CD4-positive, alpha-beta T cell treated with Interleukin-2 at 100 ng/mL for 4 hours (primary cell): ENCODE results near the gene SPOCK3.
"Not testable (repeated sequence)": the region's sequence is repeated elsewhere in the genome, so short reads cannot be mapped to it uniquely, and the experiment has no call there.

Experiments
- DNase-seq: peaks from one replicate; pipeline ENCODE4 v3.0.0-alpha.2; 2020; ENCODE audit warnings: low spot score

The SPOCK3 gene

GRCh38 chr4:166957451-166957850, 276.8 kb downstream of the SPOCK3 start:
- no peak for DNase-seq

DNA sequence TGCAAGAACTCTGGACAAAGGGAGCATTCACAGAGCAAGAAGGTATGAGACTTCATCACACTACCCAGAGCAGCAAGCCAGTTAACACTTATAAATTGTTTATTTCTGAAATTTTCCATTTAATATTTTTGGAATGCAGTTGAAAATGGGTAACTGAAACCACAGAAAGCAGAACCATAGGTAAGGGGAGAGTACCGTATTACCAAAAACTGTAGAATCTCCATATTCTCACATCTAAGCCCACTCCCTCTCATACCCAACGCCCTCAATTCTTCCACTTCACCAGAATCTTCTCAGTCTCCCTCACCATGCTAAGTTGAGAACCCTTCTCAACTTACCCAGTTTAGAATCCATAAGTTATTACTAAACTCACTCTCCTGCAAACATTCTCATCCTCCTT, 277.8 kb downstream of the SPOCK3 start:
- no peak for DNase-seq

DNA sequence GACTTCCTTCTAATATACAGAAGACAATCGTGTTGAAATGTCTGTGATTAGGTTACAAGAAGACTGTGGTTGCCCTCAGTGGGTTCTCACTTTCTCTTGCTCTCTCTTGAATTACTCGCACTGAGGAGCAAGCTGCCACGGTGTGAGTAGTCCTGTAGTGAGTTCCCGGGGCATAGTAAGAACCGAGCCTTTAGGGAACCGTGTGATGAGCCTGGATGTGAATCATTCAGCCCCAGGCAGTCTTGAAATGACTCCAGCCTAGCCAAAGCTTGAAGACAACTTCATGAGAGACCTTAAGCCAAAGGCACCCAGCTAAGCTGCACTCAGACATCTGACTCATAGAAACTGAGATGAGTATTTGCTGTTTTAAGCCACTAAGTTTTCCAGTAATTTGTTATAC, 292.7 kb downstream of the SPOCK3 start:
- DNase-seq, result no peak

DNA sequence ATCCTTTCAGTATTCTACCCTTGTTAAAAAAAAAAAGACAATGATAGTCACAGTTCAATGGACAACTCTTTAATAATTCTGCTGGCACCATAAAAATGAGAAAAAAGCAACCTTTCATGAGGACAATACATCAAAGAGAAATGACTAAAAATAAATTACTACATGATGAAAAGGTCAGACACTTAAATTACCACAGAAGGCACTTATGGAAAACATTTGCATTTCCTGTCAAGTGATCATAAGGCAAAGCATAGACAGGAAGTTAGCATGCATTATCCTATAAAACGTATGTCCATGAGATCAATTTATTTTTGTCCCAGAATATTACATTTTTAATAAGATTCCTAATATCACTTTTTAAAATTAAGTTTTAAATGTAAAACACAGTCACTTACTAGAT, 303.8 kb downstream of the SPOCK3 start:
- no peak for DNase-seq

DNA sequence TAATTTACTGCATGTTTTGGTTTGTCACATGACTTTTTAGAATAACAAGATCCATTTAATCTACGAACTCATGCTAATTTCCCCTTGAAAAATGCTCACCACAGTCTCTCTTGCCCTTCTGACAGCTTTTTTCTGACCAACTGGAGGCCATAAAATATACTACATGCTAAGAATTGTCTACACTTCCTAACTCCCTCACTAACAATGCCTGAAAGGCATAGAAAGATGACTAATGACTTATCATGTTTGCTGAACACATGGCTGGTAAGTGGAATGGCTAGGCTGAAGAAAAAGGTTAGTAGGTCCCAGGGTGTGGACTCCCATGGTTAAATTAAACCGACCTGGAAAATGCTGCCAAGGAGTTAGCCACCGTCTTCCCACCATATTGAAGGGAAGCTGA, 309.9 kb downstream of the SPOCK3 start:
- no peak for DNase-seq

DNA sequence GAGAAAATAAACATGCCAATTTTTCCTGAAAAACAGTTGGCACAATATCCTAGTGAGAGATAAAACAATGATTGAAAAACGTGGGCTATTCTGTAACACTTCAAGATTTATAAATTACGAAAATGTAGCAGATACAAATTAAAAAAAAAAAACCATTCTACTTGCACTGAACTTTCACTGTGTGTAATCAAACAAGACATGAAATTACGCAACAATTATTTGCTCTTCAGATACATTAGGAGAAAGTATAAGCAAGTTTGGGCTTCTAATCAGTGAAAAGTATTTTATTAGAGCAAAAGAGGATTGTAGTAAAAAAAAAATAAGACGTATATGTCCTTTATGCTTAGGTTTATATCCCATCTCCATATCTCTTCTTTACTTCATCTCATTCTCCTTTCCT, 320.4 kb downstream of the SPOCK3 start:
- DNase-seq, result no peak

DNA sequence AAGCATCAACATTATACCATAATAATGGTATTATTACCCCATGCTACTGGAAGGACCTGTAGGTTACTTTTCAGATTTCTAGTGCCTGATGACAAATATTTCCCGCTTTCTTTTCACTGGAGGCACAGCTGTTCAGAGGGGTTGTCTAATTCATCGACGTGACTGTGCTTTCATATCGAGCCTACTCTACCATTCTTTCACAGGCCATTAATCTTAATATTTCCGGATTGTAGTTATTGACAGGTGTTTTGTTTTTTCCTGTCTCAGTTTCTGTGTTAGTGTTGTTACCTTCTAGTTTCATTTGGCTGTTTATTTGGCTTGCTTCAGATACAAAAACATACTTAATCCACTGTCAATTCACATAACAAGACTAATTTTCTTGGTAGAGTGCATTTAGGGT, 330.9 kb downstream of the SPOCK3 start:
- DNase-seq, result no peak

DNA sequence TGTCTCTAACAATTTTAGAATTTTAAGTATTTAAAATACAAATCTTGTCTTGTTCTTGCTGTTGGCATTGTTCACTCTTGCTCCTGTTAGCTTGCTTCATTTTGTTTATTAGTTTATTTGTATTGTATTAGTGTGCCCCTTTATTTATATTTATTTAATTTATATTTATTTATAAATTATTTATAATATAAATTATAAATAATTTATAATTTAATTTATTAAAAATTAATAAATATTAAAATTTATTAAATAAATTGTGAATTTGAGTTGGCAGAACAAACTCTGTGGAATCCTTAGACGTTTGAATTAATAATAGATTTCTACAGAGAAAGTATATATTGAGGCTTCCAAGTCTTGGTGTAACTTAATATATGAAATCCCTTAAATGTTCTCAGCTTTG, 331.4 kb downstream of the SPOCK3 start:
- DNase-seq, result no peak

DNA sequence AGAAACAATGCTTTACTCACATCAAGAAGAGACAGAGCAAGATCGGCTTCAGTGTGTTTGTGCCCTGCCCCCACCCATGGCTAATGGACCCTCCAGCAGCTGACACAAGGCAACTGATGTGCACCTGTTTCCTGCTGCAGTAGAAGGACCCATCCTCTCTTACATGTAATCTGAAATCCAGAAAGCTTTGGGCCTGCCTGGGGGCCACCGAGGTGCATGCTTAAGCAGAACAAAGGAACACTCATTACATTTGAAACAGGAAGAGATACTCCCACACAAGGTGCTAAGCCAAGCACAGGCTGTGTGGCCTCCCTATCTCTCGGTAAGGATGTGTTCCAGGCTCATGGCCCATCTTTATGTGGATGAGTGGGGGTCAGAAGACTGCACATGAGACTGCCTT, 338.0 kb downstream of the SPOCK3 start:
- no peak for DNase-seq

DNA sequence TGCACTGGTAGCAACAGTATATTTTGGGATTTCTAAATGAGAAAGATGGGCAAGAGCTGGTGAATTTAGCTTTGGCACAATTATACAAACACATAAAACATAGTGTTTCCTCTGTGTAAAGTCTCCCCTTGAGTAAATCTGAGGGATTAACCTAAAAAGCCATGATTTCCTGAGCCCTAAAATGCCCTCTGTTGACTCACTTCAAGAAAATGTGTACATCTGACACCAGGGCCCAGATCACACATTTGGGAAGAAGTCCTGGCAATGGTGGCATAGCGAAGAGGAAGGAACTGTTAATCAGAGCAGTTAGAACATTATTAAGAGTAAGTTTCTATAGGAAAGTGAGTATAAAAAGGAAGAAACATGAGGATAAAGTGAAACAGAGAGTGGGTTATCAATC, 338.5 kb downstream of the SPOCK3 start:
- DNase-seq, result no peak

DNA sequence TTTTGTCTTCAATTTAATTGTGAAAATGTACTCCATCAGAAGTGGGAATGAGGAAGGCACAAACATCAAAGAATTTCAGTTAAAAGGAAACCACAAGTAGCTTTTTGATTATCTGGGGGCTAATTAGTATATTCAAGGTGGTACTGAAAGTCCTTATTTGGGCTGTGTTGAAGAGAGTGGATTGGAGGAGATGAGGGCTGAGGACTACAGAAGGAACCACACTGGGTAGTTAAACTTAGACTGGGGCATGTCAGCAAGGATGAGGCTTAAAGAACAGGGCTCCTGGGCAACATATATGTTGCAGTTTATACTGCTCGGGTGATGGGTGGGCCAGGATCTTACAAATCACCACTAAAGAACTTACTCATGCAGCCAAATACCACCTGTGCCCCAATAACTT, 346.8 kb downstream of the SPOCK3 start:
- DNase-seq, result no peak

- DNase-seq, result no peak
Observed at GRCh38 chr4:166886718-166887117, 347.6 kb downstream of the SPOCK3 start.

DNA sequence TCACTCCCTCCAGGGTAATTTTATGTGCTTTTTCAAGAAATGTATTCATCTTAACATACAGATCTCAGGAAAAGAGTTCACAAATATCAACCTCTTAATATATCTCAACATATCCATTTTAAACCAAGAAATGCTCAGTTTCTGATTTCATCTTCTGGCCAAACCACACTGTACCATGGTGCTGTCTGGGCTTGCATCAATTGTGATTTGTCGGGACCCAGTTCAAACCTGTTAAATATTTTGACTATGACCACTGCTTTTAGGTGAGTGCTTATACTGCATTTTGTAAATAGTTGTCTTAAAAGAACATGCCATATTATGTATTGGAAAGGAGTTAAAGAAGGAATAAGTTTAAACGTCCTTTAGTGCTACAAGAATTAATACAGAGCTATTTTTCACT, 352.1 kb downstream of the SPOCK3 start:
- no peak for DNase-seq

- DNase-seq, result no peak
Observed at GRCh38 chr4:166875821-166876220, 358.5 kb downstream of the SPOCK3 start.

DNA sequence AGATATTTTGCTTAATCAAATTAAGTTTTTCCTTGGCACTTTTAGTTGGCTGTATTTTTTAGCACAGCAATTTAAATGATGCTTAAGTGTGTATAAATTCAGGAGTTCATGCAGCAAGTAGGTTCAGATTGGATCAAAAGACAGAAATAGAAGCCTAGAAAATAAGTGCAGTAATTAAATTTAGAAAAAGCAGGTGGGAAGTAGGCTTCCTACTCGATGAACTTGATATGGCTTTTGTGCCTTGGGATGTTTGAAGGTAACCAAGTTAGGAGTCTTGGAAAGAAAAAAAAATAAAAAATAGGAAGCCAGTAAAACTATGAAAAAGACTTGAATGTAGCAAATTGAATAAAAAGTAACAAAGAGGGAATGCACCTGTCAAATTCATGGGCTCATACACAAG, 372.3 kb downstream of the SPOCK3 start:
- no peak for DNase-seq

DNA sequence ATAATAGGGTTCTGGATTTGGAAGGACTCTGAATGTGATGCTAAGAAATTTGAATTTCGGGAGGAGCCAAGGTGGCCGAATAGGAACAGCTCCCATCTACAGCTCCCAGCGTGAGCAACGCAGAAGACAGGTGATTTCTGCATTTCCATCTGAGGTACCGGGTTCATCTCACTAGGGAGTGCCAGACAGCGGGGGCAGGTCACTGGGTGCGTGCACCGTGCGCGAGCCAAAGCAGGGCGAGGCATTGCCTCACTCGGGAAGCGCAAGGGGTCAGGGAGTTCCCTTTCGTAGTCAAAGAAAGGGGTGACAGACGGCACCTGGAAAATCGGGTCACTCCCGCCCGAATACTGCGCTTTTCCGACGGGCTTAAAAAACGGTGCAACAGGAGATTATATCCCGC, 383.9 kb downstream of the SPOCK3 start:
- not testable (repeated sequence) for DNase-seq

GRCh38 chr4:166846939-166847338, 387.4 kb downstream of the SPOCK3 start:
- no peak for DNase-seq

- no peak for DNase-seq
Observed at GRCh38 chr4:166842795-166843261, 391.5 kb downstream of the SPOCK3 start.

DNA sequence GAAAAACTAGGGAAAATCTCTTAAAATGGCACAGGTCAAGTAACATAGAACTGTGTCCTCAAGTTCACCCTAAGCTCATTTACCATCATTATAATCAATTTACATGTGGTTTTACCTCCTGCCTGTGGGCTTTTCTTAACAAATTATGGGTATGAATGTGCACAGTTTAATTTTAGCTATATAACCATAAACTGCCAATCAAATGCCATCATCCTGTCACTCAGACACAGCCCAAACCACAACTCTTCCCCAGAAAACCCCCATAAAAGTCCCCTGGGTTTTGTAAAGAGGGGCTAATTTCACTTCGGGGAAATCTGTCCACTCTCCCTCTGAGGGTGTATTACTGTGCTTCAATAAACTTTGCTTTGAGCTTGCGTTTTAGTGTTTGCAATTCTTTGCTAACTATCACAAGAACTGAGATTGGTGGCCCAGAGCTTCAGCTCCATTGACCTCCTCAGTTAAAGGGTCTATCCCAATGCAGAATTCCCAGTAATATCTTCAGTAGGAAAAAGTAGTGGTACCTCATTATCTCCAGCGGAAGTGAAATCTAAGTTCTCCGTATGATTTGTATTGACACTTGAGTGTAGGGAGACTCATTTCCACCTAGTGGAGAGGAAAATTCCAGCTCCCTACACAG, 394.6 kb downstream of the SPOCK3 start:
- no peak for DNase-seq

- DNase-seq, result no peak
Observed at GRCh38 chr4:166838975-166839614, 395.2 kb downstream of the SPOCK3 start.

GRCh38 chr4:166836865-166837264, 397.4 kb downstream of the SPOCK3 start:
- no peak for DNase-seq

GRCh38 chr4:166827629-166828028, 406.7 kb downstream of the SPOCK3 start:
- no peak for DNase-seq

DNA sequence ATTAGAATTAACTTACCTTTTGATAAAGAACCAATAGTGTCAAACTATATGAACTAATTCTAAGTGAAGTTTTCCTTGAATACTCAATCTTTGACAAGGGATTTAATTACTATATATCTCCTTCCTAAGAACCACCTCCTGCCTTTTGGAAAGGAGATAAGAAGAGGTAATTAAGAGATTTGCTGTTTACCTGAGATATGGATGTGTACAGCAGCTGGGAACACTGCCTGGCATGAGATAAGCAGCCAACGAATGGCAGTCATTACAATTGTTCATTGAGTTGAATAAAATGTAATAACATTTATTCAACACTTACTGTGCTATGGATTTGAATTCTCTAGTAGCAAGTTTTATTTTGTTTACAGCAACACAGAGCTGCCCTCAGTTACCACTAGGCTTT, 407.1 kb downstream of the SPOCK3 start:
- no peak for DNase-seq

- DNase-seq, result no peak
Observed at GRCh38 chr4:166823848-166824247, 410.4 kb downstream of the SPOCK3 start.
